Activated CD4-positive, alpha-beta T cell treated with anti-CD3 and anti-CD28 coated beads, Interleukin-2, amount 50 U/mL, for 4 hours (primary cell): ENCODE measurements around the gene IP6K2.
"Not testable (repeated sequence)": the region's sequence is repeated elsewhere in the genome, so short reads cannot be mapped to it uniquely, and the experiment has no call there.

Source experiments
- DNase-seq, 2 experiments: peaks; one replicate each; pipeline ENCODE4 v3.0.0-alpha.2; 2020

The IP6K2 gene

DNA sequence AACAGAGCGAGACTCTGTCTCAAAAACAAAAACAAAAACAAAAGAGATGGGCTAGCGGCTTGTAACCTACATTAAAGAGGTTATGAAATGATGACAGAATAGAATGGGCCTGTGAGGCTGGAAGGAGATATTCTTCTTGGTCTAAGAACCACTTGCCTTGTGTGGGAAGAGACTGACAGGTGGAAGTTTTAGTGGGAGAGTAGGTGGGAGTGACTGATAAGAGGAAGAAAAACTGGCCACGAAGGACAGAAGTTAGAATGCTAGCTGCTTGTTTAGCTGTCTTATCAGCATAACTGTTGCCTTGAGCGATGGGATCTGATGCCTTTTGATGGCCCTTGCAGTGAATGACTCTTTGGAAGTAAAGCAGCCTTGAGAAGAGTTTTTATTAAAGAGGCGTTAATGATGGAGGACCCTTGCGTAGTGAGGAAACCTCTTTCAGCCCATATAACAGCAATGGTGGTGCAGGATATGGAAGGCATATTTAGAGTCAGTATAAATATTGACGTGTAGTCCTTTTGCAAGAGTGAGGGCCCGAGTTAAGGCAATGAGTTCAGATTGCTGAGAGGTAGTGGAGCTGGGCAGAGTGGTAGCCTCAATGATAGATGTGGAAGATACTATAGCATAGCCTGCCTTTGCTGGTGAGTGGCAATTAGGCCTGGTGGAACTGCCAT is 8.3 kb upstream of the IP6K2 start:
- DNase-seq: not testable (repeated sequence)

DNA sequence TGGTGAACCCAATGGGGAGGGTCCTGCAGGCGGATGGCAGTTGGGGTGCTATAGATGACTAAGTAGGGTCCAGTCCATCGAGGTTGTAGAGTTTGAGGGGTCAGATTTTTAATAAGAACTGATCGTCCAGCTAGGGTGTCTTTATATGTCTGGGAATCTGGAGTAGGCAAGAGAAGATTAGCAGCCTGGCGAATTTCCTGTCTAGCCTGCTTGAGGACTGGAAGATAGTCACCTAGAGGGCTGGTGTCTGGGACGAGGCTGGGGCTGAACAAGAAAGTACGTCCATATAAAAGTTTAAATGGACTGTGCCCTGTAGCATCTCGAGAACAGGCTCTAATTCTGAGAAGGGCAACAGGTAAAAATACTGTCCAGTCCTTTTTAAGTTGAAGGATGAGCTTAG is 6.7 kb upstream of the IP6K2 start:
- no peak for DNase-seq

GRCh38 chr3:48723293-48723692 is 6.3 kb upstream of the IP6K2 start:
- not testable (repeated sequence) for DNase-seq

DNA sequence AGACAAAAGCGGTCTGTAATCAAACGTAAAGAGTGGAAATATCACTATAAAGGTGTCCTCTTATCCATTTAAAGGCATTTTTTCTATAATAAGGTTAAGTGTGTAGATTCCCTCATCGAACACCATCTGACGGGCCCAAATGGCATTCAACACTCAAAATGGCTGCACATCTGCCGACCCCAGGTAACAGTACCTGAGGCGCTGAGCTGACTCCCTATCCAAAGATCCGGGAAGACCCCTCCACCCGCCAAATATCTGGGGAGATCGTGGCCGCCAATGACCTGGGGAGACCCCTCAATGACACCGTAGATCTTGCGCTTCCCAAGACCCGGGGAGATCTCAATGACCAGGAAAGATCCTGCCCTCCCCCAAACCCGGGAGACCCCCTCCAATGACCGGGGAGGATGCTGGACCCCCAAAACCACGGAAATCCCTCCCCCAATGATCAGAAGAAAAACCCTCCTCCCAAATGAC is 476 bp downstream of the IP6K2 start:
- DNase-seq: peak in 1 of 2 experiments; percentile 10

- no peak for DNase-seq
Observed at GRCh38 chr3:48715174-48715800, 1.7 kb downstream of the IP6K2 start.

- no peak for DNase-seq
Observed at GRCh38 chr3:48711727-48712126, 5.3 kb downstream of the IP6K2 start.

GRCh38 chr3:48709051-48709461 is 8.0 kb downstream of the IP6K2 start:
- DNase-seq: no peak

- DNase-seq: no peak
Observed at GRCh38 chr3:48708481-48708889, 8.5 kb downstream of the IP6K2 start.

- no peak for DNase-seq
Observed at GRCh38 chr3:48707157-48707556, 9.9 kb downstream of the IP6K2 start.

- DNase-seq: no peak
Observed at GRCh38 chr3:48702320-48702920, 14.6 kb downstream of the IP6K2 start.

DNA sequence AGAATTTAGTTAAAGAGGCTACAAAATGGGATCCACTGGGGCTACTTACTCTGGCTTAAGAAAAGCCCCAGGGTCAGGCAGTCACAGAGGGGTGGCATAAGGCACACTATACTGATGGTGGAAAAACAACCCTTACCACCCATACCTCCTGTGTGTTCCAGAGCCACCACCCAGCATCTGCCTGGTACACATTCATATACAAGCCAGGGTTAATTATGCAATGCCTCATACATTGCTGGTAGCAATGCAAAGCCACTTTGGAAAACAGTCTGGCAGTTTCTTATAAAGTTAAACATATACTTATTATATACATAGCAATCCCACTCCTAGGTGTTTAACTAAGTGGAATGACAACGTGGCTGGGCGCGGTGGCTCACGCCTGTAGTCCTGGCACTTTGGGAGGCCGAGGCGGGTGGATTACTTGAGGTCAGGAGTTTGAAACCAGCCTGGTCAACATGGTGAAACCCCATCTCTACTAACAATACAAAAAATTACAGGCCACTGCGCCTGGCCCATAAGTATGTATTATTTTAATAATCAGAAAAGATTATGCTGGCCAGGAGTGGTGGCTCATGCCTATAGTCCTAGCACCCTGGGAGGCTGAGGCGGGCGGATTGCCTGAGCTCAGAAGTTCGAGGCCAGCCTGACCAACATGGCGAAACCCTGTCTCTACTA is 16.2 kb downstream of the IP6K2 start:
- DNase-seq: no peak

DNA sequence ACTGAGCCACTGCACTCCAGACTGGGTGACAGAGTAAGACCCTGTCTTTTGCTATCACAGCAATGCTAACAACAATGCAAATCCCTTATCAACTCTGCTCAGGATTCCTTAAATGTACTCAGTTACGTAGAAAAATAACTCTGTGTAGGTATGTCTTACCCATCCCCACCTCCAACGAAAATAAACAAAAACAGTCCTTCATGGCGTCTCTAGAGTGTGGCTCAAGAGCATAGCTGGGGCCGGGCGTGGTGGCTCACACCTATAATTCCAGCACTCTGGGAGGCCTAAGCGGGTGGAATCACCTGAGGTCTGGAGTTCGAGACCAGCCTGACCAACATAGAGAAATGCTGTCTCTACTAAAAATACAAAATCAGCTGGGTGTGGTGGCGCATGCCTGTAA is 18.1 kb downstream of the IP6K2 start:
- no peak for DNase-seq

DNA sequence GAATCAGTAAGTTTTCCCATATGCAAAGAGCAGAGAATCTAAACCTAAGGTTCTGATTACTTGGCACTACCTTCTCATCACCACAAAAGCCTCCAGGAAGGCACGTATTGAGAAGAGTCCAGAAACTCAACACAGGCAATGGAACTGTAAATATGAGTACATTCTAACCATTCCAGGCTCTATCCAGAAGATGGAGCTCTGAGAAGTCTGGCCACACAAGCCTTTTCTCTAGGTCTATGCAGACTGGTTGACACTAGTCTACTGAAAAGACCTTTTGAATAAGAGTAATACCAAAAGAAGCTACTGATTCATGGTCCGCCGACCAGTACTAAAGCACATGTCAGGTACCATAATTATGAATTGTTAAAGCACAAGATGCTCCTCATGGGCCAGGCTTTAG is 19.1 kb downstream of the IP6K2 start:
- DNase-seq: no peak

GRCh38 chr3:48696601-48697000 is 20.4 kb downstream of the IP6K2 start:
- DNase-seq: no peak

- DNase-seq: no peak
Observed at GRCh38 chr3:48696156-48696555, 20.9 kb downstream of the IP6K2 start.

- no peak for DNase-seq
Observed at GRCh38 chr3:48695393-48695753, 21.6 kb downstream of the IP6K2 start.

GRCh38 chr3:48694610-48695392 is 22.2 kb downstream of the IP6K2 start:
- no peak for DNase-seq

GRCh38 chr3:48693826-48694225 is 23.2 kb downstream of the IP6K2 start:
- no peak for DNase-seq

- no peak for DNase-seq
Observed at GRCh38 chr3:48692551-48692950, 24.5 kb downstream of the IP6K2 start.

DNA sequence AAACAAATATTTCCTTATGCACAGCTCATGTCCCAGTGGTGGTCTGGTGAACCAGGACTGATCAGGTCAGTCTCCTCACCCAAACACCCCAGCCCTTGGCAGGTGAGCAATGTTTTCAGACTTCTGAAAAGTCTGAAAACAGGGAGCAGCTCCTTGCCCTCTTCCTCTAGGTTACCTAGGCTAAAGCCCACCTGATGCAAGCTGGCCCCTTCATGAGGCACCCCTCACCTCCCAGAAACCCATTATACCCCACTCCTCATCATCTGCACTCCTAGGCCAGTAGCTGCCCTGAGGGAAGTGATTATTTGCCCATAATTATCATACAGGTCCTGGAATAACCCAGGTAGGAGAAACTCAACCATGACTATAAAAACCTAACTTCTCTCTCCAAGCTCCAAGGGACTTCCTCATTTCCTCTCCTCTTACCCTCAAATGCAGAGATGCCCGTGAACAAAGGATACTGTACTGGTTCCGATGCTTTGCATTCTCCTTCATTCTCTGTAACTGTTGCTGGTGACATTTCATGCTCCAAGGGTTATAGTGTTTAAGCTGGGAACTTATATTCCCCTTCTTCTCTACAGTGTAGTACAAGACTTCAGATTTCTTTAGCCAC is 26.1 kb downstream of the IP6K2 start:
- DNase-seq: no peak

DNA sequence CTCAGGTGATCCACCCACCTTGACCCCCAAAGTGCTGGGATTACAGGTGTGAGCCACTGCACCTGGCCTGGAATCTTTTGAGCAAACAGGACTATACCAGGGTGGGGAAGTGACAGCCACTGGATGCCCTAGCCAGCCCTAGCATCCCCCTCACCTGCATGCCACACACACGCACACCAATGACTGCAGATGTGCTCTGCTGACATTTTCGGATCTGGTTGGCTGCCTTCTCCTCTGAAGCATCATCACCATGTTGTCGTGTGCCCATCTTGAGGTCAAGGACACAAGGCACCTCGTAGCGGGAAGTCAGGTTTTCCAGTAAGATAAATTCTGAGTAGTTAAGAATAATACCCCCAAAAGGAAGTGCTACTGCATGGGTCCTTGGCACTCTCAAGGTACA is 27.6 kb downstream of the IP6K2 start:
- DNase-seq: no peak

- no peak for DNase-seq
Observed at GRCh38 chr3:48688737-48689075, 28.3 kb downstream of the IP6K2 start.
